Measurements from ENCODE around the gene BCAT1. TPM values are rescaled to one million over a fixed set of nuclear protein-coding genes. Genes with fewer than 3 reads are reported as not detected.

Gene BCAT1
- total RNA-seq, 4 donors from 2014 or later, result 0.80 to 14.0 (median 3.9) TPM

DNA sequence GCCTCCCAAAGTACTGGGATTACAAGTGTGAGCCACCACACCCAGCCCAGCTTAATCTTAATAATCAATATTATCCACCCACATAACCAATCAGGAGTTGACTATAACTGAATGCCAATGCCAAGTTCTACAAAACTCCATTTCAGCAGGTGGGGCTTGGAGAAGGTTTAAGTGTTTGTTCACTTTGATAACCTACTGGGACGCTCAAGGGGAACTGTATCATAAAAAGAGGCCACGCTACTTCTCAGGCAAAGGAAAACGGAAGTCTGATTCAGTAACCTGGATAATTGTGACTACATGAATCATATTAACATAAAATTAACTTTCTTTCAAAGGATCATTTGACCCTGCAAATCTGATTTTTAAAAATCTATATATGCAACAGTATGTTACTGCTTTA is 179.2 kb downstream of the BCAT1 start:
- Histone ChIP-seq H3K27ac (no peak overlapping the region), H3K4me3 (no peak overlapping the region), H3K4me1 (no peaks in the 10 kb centered on the region), H3K36me3 (no peaks in the 10 kb centered on the region), H3K27me3 (no peaks in the 10 kb centered on the region), H3K9me3 (no peaks in the 10 kb centered on the region)
- no peak for TF ChIP-seq EP300 (IDR thresholded peaks at IDR 0.05; ENCODE audit: low read depth)
- no peak for TF ChIP-seq POLR2AphosphoS5 (IDR thresholded peaks at IDR 0.05)
- TF ChIP-seq, protein P1, sequence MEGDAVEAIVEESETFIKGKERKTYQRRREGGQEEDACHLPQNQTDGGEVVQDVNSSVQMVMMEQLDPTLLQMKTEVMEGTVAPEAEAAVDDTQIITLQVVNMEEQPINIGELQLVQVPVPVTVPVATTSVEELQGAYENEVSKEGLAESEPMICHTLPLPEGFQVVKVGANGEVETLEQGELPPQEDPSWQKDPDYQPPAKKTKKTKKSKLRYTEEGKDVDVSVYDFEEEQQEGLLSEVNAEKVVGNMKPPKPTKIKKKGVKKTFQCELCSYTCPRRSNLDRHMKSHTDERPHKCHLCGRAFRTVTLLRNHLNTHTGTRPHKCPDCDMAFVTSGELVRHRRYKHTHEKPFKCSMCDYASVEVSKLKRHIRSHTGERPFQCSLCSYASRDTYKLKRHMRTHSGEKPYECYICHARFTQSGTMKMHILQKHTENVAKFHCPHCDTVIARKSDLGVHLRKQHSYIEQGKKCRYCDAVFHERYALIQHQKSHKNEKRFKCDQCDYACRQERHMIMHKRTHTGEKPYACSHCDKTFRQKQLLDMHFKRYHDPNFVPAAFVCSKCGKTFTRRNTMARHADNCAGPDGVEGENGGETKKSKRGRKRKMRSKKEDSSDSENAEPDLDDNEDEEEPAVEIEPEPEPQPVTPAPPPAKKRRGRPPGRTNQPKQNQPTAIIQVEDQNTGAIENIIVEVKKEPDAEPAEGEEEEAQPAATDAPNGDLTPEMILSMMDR (IDR thresholded peaks at IDR 0.05), result no peak
- TF ChIP-seq POLR2A (IDR thresholded peaks at IDR 0.05), result no peak
- in situ Hi-C loops (cut with MboI; ENCODE audit: low pct_ligation_motif_present in 1 of 4, low pct_unique_long_range_greater_than_20kb in 1 of 4, low sequenced_read_pairs in 3 of 4), result no loop called here
- intact Hi-C loops (cut with DNase I; ENCODE audit: low total_unique reads), result no loop called here
- DNase-seq, result no peak
- 52 to 59% methylated on average over 3 of the region's 3 CpGs for WGBS, 2 donors (ENCODE audit: low coverage in 1 of 2)

- Histone ChIP-seq H3K36me3 (no peaks in the 10 kb centered on the region), H3K27ac (no peak overlapping the region), H3K4me1 (no peaks in the 10 kb centered on the region), H3K9me3 (no peaks in the 10 kb centered on the region), H3K4me3 (no peak overlapping the region), H3K27me3 (no peaks in the 10 kb centered on the region)
- DNase-seq, result no peak
- no peak for TF ChIP-seq POLR2A (IDR thresholded peaks at IDR 0.05)
- TF ChIP-seq EP300 (IDR thresholded peaks at IDR 0.05; ENCODE audit: low read depth), result no peak
- TF ChIP-seq, protein P1 (IDR thresholded peaks at IDR 0.05), result no peak
- no peak for TF ChIP-seq POLR2AphosphoS5 (IDR thresholded peaks at IDR 0.05)
- in situ Hi-C loops (cut with MboI; ENCODE audit: low pct_ligation_motif_present in 1 of 4, low pct_unique_long_range_greater_than_20kb in 1 of 4, low sequenced_read_pairs in 3 of 4) (no loop called here), intact Hi-C loops (cut with DNase I; ENCODE audit: low total_unique reads) (no loop called here)
Measured at GRCh38 chr12:24768415-24768814, 180.5 kb downstream of the BCAT1 start.

GRCh38 chr12:24767016-24767415 is 181.9 kb downstream of the BCAT1 start:
- TF ChIP-seq EP300 (IDR thresholded peaks at IDR 0.05; ENCODE audit: low read depth), result no peak
- no peak for TF ChIP-seq POLR2AphosphoS5 (IDR thresholded peaks at IDR 0.05)
- TF ChIP-seq, protein P1 (IDR thresholded peaks at IDR 0.05), result no peak
- no peak for TF ChIP-seq POLR2A (IDR thresholded peaks at IDR 0.05)
- no peak overlapping the region for H3K27ac ChIP-seq
- H3K9me3 ChIP-seq, result no peaks in the 10 kb centered on the region
- no peaks in the 10 kb centered on the region for H3K27me3 ChIP-seq
- no peaks in the 10 kb centered on the region for H3K4me1 ChIP-seq
- no peaks in the 10 kb centered on the region for H3K36me3 ChIP-seq
- intact Hi-C loops (cut with DNase I; ENCODE audit: low total_unique reads) (no loop called here), in situ Hi-C loops (cut with MboI; ENCODE audit: low pct_ligation_motif_present in 1 of 4, low pct_unique_long_range_greater_than_20kb in 1 of 4, low sequenced_read_pairs in 3 of 4) (no loop called here)
- WGBS, 2 donors (ENCODE audit: low coverage in 1 of 2), result 50 to 68% methylated on average over 1 of the region's 1 CpG
- DNase-seq, result no peak
- H3K4me3 ChIP-seq, result no peak overlapping the region

GRCh38 chr12:24764712-24765111 is 184.2 kb downstream of the BCAT1 start:
- WGBS, 2 donors (ENCODE audit: low coverage in 1 of 2), result 67 to 84% methylated on average over 1 of the region's 1 CpG
- in situ Hi-C loops (cut with MboI; ENCODE audit: low pct_ligation_motif_present in 1 of 4, low pct_unique_long_range_greater_than_20kb in 1 of 4, low sequenced_read_pairs in 3 of 4), result no loop called here

More at GRCh38 chr12:24764712-24765111, 184.2 kb downstream of the BCAT1 start:
- Histone ChIP-seq H3K9me3 (no peaks in the 10 kb centered on the region), H3K4me3 (no peak overlapping the region), H3K36me3 (no peaks in the 10 kb centered on the region), H3K27me3 (no peaks in the 10 kb centered on the region), H3K4me1 (no peaks in the 10 kb centered on the region), H3K27ac (no peak overlapping the region)
- intact Hi-C loops (cut with DNase I; ENCODE audit: low total_unique reads), result no loop called here
- no peak for DNase-seq
- TF ChIP-seq EP300 (IDR thresholded peaks at IDR 0.05; ENCODE audit: low read depth) (no peak), POLR2AphosphoS5 (IDR thresholded peaks at IDR 0.05) (no peak), POLR2A (IDR thresholded peaks at IDR 0.05) (no peak)
- TF ChIP-seq, protein P1 (IDR thresholded peaks at IDR 0.05), result no peak

Data from transverse colon (tissue), 4 donors.